Osteoblast (primary cell): ENCODE measurements around the gene KCNQ1. TPM values are rescaled to one million over a fixed set of nuclear protein-coding genes. Genes with fewer than 3 reads are reported as not detected.

Experiments
- DNase-seq: peaks from one replicate; pipeline ENCODE4 v3.0.0; 2011; ENCODE audit warnings: low spot score, mixed read lengths; ENCODE audit not compliant: insufficient read length; ENCODE audit errors: missing footprints
- H2AFZ ChIP-seq: 2 replicates; pipeline ENCODE4 v1.6.0; 2011; ENCODE audit warnings: mild to moderate bottlenecking, low read length
- H3K27ac ChIP-seq: 2 replicates; pipeline ENCODE4 v1.5.1; 2011; ENCODE audit warnings: mild to moderate bottlenecking, low read depth, low read length, moderate library complexity
- H3K27me3 ChIP-seq: 2 replicates; pipeline ENCODE4 v1.6.0; 2012; ENCODE audit warnings: mild to moderate bottlenecking, control low read depth, inconsistent platforms, low read length, moderate library complexity; ENCODE audit not compliant: insufficient read depth
- H3K36me3 ChIP-seq: 2 replicates; pipeline ENCODE4 v1.5.1; 2011; ENCODE audit warnings: mild to moderate bottlenecking, low read length, control low read depth, moderate library complexity; ENCODE audit not compliant: insufficient read depth
- H3K4me1 ChIP-seq: 2 replicates; pipeline ENCODE4 v1.5.1; 2011; ENCODE audit warnings: mild to moderate bottlenecking, low read length, control low read depth, moderate library complexity; ENCODE audit not compliant: insufficient read depth
- H3K4me2 ChIP-seq: 2 replicates; pipeline ENCODE4 v1.6.0; 2011; ENCODE audit warnings: mild to moderate bottlenecking, low read length; ENCODE audit not compliant: insufficient read depth
- H3K4me3 ChIP-seq: fragments of 200-600 bp; sonication (generic); 3 replicates; pipeline ENCODE4 v1.5.1; 2012; ENCODE audit warnings: mild to moderate bottlenecking, low read length, inconsistent platforms; ENCODE audit not compliant: insufficient read depth
- H3K79me2 ChIP-seq: 2 replicates; pipeline ENCODE4 v1.6.0; 2012; ENCODE audit warnings: mild to moderate bottlenecking, low read length, control low read depth, inconsistent platforms; ENCODE audit not compliant: insufficient read depth
- H3K9me3 ChIP-seq: 2 replicates; pipeline ENCODE4 v1.5.1; 2011; ENCODE audit warnings: low read depth, low read length, control low read depth
- H4K20me1 ChIP-seq: 2 replicates; pipeline ENCODE4 v1.6.0; 2012; ENCODE audit warnings: mild to moderate bottlenecking, low read length, control low read depth; ENCODE audit not compliant: insufficient read depth
- total RNA-seq: library from RNA; depleted of rRNA; stranded (reverse); fragments of >200 nt; gene quantifications from 2 replicates; pipeline ENCODE4 v1.2.3, GENCODE V29; 2012
- TF ChIP-seq, protein P1 (sequence below): IDR thresholded peaks from 2 replicates; pipeline ENCODE4 v1.5.1; 2011; ENCODE audit warnings: mild to moderate bottlenecking, low read depth, low read length, moderate library complexity; ENCODE audit errors: extremely low read depth

The KCNQ1 gene
- total RNA-seq, 1 donor, result not detected

- peaks cover 3% of the 10 kb centered on the region for H3K36me3 ChIP-seq
- H3K27me3 ChIP-seq, result no peaks in the 10 kb centered on the region
- no peaks in the 10 kb centered on the region for H3K4me1 ChIP-seq
- H3K27ac ChIP-seq, result no peak overlapping the region
- no peaks in the 10 kb centered on the region for H3K9me3 ChIP-seq
- peaks cover 74% of the 10 kb centered on the region for H3K79me2 ChIP-seq
- no peak overlapping the region for H3K4me3 ChIP-seq
- no peak overlapping the region for H2AFZ ChIP-seq
- TF ChIP-seq, protein P1, sequence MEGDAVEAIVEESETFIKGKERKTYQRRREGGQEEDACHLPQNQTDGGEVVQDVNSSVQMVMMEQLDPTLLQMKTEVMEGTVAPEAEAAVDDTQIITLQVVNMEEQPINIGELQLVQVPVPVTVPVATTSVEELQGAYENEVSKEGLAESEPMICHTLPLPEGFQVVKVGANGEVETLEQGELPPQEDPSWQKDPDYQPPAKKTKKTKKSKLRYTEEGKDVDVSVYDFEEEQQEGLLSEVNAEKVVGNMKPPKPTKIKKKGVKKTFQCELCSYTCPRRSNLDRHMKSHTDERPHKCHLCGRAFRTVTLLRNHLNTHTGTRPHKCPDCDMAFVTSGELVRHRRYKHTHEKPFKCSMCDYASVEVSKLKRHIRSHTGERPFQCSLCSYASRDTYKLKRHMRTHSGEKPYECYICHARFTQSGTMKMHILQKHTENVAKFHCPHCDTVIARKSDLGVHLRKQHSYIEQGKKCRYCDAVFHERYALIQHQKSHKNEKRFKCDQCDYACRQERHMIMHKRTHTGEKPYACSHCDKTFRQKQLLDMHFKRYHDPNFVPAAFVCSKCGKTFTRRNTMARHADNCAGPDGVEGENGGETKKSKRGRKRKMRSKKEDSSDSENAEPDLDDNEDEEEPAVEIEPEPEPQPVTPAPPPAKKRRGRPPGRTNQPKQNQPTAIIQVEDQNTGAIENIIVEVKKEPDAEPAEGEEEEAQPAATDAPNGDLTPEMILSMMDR, result no peak
- no peak overlapping the region for H3K4me2 ChIP-seq
- peaks cover 56% of the 10 kb centered on the region for H4K20me1 ChIP-seq
- peak; percentile 48 for DNase-seq
Measured at GRCh38 chr11:2670541-2671100, 225.8 kb downstream of the KCNQ1 start.

DNA sequence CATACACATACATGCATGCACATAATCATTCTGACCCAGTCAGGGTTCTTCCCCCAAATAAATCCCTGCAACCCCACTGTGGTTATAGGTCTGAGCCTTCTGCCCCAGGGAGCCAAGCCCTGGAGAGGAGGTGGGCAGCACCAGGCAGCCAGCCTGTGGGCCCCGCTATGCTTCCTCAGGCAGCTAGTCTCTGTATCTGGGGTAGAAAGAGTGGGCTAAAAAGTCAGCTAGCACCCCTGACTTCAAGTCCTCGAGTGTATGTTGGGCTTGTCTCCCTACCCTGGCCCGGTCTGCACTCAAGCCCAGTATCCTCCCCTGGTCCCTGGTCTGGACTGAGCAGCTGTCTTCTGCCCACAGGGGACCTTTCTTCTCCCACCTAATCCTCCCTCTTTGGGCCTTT is 226.9 kb downstream of the KCNQ1 start:
- Histone ChIP-seq H3K4me1 (no peaks in the 10 kb centered on the region), H4K20me1 (peaks cover 59% of the 10 kb centered on the region), H3K27ac (no peak overlapping the region), H3K4me3 (no peak overlapping the region), H3K4me2 (no peak overlapping the region), H3K9me3 (no peaks in the 10 kb centered on the region), H3K27me3 (no peaks in the 10 kb centered on the region), H3K79me2 (peaks cover 83% of the 10 kb centered on the region), H2AFZ (no peak overlapping the region), H3K36me3 (peaks cover 3% of the 10 kb centered on the region)
- TF ChIP-seq, protein P1, result no peak
- peak; percentile 74 for DNase-seq

GRCh38 chr11:2672553-2673249 is 227.9 kb downstream of the KCNQ1 start:
- Histone ChIP-seq H3K4me3 (no peak overlapping the region), H3K27ac (no peak overlapping the region), H3K4me1 (no peaks in the 10 kb centered on the region), H4K20me1 (peaks cover 59% of the 10 kb centered on the region), H3K27me3 (no peaks in the 10 kb centered on the region), H3K36me3 (peaks cover 3% of the 10 kb centered on the region), H3K79me2 (peaks cover 84% of the 10 kb centered on the region), H3K4me2 (no peak overlapping the region), H2AFZ (no peak overlapping the region), H3K9me3 (no peaks in the 10 kb centered on the region)
- TF ChIP-seq, protein P1, result no peak
- DNase-seq, result peak; percentile 55

- peaks cover 55% of the 10 kb centered on the region for H4K20me1 ChIP-seq
Measured at GRCh38 chr11:2673250-2673610, 228.4 kb downstream of the KCNQ1 start.

More at GRCh38 chr11:2673250-2673610, 228.4 kb downstream of the KCNQ1 start:
- TF ChIP-seq, protein P1, result no peak
- H3K27me3 ChIP-seq, result no peaks in the 10 kb centered on the region
- DNase-seq, result peak; percentile 23
- H3K36me3 ChIP-seq, result no peaks in the 10 kb centered on the region
- no peaks in the 10 kb centered on the region for H3K4me1 ChIP-seq
- H3K4me2 ChIP-seq, result no peak overlapping the region
- H2AFZ ChIP-seq, result no peak overlapping the region
- H3K79me2 ChIP-seq, result peaks cover 80% of the 10 kb centered on the region
- no peak overlapping the region for H3K27ac ChIP-seq
- H3K4me3 ChIP-seq, result no peak overlapping the region
- no peaks in the 10 kb centered on the region for H3K9me3 ChIP-seq
